Activated T-cell treated with anti-CD3 and anti-CD28 coated beads for 24 hours (primary cell): ENCODE data around the gene SERPINE1.

Experiments used
- DNase-seq: peaks from one replicate; pipeline ENCODE4 v3.0.0-alpha.2; 2020; ENCODE audit warnings: low read depth

Gene SERPINE1

GRCh38 chr7:101170617-101171441 is 43.9 kb downstream of the SERPINE1 start:
- DNase-seq = no peak

GRCh38 chr7:101171442-101171837 is 44.5 kb downstream of the SERPINE1 start:
- no peak for DNase-seq

GRCh38 chr7:101172005-101172853 is 45.3 kb downstream of the SERPINE1 start:
- DNase-seq = no peak

GRCh38 chr7:101172854-101173751 is 46.2 kb downstream of the SERPINE1 start:
- DNase-seq = no peak

- peak; percentile 64 for DNase-seq
These were observed 46.9 kb downstream of the SERPINE1 start for GRCh38 chr7:101173752-101174244.

- DNase-seq = no peak
These were observed 47.5 kb downstream of the SERPINE1 start for GRCh38 chr7:101174322-101174854.

GRCh38 chr7:101175664-101176063 is 48.8 kb downstream of the SERPINE1 start:
- no peak for DNase-seq

GRCh38 chr7:101177644-101178043 is 50.7 kb downstream of the SERPINE1 start:
- DNase-seq = no peak

GRCh38 chr7:101179117-101179516 is 52.2 kb downstream of the SERPINE1 start:
- DNase-seq = no peak

GRCh38 chr7:101179713-101180112 is 52.8 kb downstream of the SERPINE1 start:
- no peak for DNase-seq

- DNase-seq = no peak
These were observed 53.3 kb downstream of the SERPINE1 start, which contains the start of gene NAT16 for GRCh38 chr7:101180130-101180755. TSS of gene NAT16 (minus strand) at chr7:101180293. CDS start at chr7:101174807, 5,486 bp downstream.

- DNase-seq = no peak
These were observed 58.4 kb downstream of the SERPINE1 start for GRCh38 chr7:101185258-101185839.

- DNase-seq = no peak
These were observed 59.3 kb downstream of the SERPINE1 start for GRCh38 chr7:101186194-101186593.

GRCh38 chr7:101186844-101187428 is 60.0 kb downstream of the SERPINE1 start:
- DNase-seq = no peak
